ENCODE results near the gene INAFM1. TPM values are rescaled to one million over a fixed set of nuclear protein-coding genes. Genes with fewer than 3 reads are reported as not detected.

Gene INAFM1
- polyA plus RNA-seq, 1 of the 3 experiments (the other 2 are of a cell fraction): 5.5 TPM

DNA sequence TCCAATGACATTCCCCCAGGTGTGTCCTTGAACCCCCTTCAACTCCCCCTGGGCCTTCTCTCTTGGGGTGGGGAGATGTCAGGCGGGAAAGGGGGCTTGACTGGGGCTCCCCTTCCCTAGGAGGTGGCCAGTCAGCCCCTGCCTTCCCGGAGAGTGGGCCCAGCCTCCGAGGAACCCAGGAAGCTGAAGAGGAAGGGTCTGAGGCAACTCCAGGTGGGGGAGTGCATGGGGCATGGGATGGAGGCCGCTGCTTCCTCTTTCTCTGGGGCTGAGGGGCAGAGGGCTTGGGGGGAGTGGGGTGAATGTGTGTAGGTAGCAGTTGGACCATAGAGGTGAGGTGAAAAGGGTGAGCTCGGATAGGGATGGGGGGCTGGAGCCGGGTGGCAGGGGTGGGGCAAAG, 2.7 kb upstream of the INAFM1 start:
- POLR2A ChIA-PET: interaction anchor here (1.0 kb wide), 1 partner anchor 11 kb away, joined by 3 read pairs; no protein-coding TSS in a partner anchor
- no peak overlapping the region for H3K4me3 ChIP-seq (ENCODE audit: low read depth in 2 of 2, low read length in 1 of 2)
- CTCF ChIA-PET: interaction anchor here (1.2 to 3.0 kb wide), 4 partner anchors 12 to 471 kb away, joined by 3 to 12 read pairs (median 5); no protein-coding TSS in a partner anchor

DNA sequence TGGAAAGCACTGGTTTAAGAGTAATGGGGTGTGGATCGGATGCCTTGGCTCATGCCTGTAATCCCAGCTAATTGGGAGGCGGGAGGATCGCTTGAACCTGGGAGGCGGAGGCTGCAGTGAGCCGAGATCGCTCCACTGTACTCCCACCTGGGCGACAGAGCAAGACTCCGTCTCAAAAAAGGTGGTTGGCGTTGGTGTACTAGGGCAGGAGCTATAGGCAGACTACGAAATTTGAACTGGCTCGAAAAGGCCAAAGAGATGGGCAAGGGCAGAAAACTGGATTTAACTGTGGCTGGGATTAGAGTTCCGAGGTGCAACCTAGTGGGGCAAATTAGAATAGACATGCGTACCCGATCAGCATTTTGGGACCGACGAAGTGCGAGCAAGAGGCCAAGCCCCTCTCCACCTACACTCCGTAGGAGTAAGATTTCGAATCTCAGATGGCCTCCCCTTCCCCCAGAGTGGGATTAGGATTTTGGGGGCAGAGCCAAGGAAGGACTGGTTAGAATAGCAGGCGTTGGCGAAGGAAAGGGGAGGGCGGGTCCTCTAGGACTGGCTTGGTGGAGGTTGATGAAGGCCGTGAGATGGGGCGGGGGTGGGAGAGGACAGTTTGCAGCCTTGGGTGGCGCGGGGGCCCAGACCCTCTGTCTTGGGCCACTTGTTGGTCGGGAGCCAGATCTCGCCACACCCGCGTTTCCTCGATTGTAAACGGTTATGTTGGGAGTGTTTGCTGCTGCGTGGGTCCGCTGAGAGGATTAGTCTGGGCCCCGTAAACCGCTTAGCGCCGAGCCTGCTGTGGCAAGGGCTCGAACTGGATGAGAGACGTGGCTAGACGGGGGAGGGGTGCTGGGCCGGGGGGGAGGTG, 2.0 kb upstream of the INAFM1 start:
- Histone ChIP-seq H3K27ac (ENCODE audit: low read depth in 2 of 2, low read length in 1 of 2) (peak overlapping the region; percentile 84 to 97), H3K9me2 (no peaks in the 10 kb centered on the region), H3K27me3 (ENCODE audit: insufficient read depth) (no peaks in the 10 kb centered on the region), H2AFZ (ENCODE audit: low read depth) (peak overlapping the region; percentile 61; the same call in 1 of the 2 replicates), H4K20me1 (ENCODE audit: insufficient read depth) (no peaks in the 10 kb centered on the region; the same call in 1 of the 2 replicates), H3K9ac (peak overlapping the region; percentile 91), H3K4me2 (peak overlapping the region; percentile 97), H3K4me3 (ENCODE audit: low read depth in 2 of 2, low read length in 1 of 2) (peak overlapping the region; percentile 59 to 87), H3K4me1 (ENCODE audit: control insufficient read depth in 1 of 2, insufficient read depth in 2 of 2, low read depth in 1 of 2, low read length in 1 of 2) (peaks cover 10 to 18% of the 10 kb centered on the region in 2 experiments; a peak in 3 of 4 replicates), H3F3A (replicated peaks; ENCODE audit: insufficient read depth) (peaks cover 23% of the 10 kb centered on the region), H3K36me3 (replicated peaks in 1 of 2; ENCODE audit: control insufficient read depth in 1 of 2, insufficient read depth in 2 of 2, low read length in 1 of 2) (peaks cover 9 to 16% of the 10 kb centered on the region in 2 experiments), H3K79me2 (ENCODE audit: insufficient read depth) (no peaks in the 10 kb centered on the region), H3K9me3 (no peaks in the 10 kb centered on the region)
- TF ChIP-seq NFIC (IDR thresholded peaks at IDR 0.05; ENCODE audit: borderline replicate concordance): no peak
- no peak for TF ChIP-seq GATA2 (CRISPR knock-in tag; IDR thresholded peaks at IDR 0.05)
- TF ChIP-seq EZH2phosphoT487 (IDR thresholded peaks at IDR 0.05; ENCODE audit: borderline replicate concordance, low read depth): no peak
- TF ChIP-seq, protein P1, sequence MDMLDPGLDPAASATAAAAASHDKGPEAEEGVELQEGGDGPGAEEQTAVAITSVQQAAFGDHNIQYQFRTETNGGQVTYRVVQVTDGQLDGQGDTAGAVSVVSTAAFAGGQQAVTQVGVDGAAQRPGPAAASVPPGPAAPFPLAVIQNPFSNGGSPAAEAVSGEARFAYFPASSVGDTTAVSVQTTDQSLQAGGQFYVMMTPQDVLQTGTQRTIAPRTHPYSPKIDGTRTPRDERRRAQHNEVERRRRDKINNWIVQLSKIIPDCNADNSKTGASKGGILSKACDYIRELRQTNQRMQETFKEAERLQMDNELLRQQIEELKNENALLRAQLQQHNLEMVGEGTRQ (IDR thresholded peaks at IDR 0.05; ENCODE audit: borderline replicate concordance, low read depth, low read length): no peak
- no peak for TF ChIP-seq ELF1 (IDR thresholded peaks at IDR 0.05)
- no peak for TF ChIP-seq CHD2 (IDR thresholded peaks at IDR 0.05; ENCODE audit: low read length, partially characterized antibody)
- DNase-seq: no peak
- 75% methylated on average over 30 of the region's 42 CpGs for WGBS (ENCODE audit: low lambda C conversion rate)
- ChIA-PET POLR2A (interaction anchor here (1.0 kb wide), 1 partner anchor 11 kb away, joined by 3 read pairs; no protein-coding TSS in a partner anchor), CTCF (interaction anchor here (1.2 to 3.0 kb wide), 4 partner anchors 12 to 471 kb away, joined by 3 to 12 read pairs (median 5); no protein-coding TSS in a partner anchor)

More for the DNA sequence above, 2.7 kb upstream of the INAFM1 start:
- Histone ChIP-seq H3K27ac (ENCODE audit: low read depth in 2 of 2, low read length in 1 of 2) (no peak overlapping the region), H3K27me3 (ENCODE audit: insufficient read depth) (no peaks in the 10 kb centered on the region), H3K9me2 (no peaks in the 10 kb centered on the region), H3K9ac (no peak overlapping the region), H3F3A (replicated peaks; ENCODE audit: insufficient read depth) (peaks cover 16% of the 10 kb centered on the region), H3K9me3 (no peaks in the 10 kb centered on the region), H3K4me1 (ENCODE audit: control insufficient read depth in 1 of 2, insufficient read depth in 2 of 2, low read depth in 1 of 2, low read length in 1 of 2) (peaks cover 10 to 18% of the 10 kb centered on the region in 2 experiments; a peak in 3 of 4 replicates), H3K79me2 (ENCODE audit: insufficient read depth) (no peaks in the 10 kb centered on the region), H4K20me1 (ENCODE audit: insufficient read depth) (no peaks in the 10 kb centered on the region; the same call in 1 of the 2 replicates), H3K4me2 (no peak overlapping the region), H3K36me3 (replicated peaks in 1 of 2; ENCODE audit: control insufficient read depth in 1 of 2, insufficient read depth in 2 of 2, low read length in 1 of 2) (peaks cover 4 to 16% of the 10 kb centered on the region in 2 experiments), H2AFZ (ENCODE audit: low read depth) (no peak overlapping the region)
- no peak for DNase-seq
- 89% methylated on average over 6 of the region's 6 CpGs for WGBS (ENCODE audit: low lambda C conversion rate)
- TF ChIP-seq POLR2AphosphoS5 (IDR thresholded peaks at IDR 0.05; ENCODE audit: low read depth, low read length) (no peak), RXRA (IDR thresholded peaks at IDR 0.05; ENCODE audit: borderline replicate concordance, low read depth) (no peak)
- TF ChIP-seq, protein P2, sequence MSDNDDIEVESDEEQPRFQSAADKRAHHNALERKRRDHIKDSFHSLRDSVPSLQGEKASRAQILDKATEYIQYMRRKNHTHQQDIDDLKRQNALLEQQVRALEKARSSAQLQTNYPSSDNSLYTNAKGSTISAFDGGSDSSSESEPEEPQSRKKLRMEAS (IDR thresholded peaks at IDR 0.05; ENCODE audit: low read depth): no peak
